ENCODE data around the gene ACSL5. TPM values are rescaled to one million over a fixed set of nuclear protein-coding genes. Genes with fewer than 3 reads are reported as not detected.

The ACSL5 gene
- total RNA-seq, 1 donor from 2014 or later, result 81.1 TPM

GRCh38 chr10:112360308-112361270 is 13.3 kb upstream of the ACSL5 start:
- DNase-seq (peak; percentile 82), ATAC-seq (peak; percentile 71 to 80)
- Histone ChIP-seq H3K9me3 (no peaks in the 10 kb centered on the region), H3K27ac (peak overlapping the region; percentile 88), H3K4me3 (no peak overlapping the region), H3K36me3 (no peaks in the 10 kb centered on the region), H3K4me1 (peaks cover 43% of the 10 kb centered on the region), H3K27me3 (ENCODE audit: low read depth) (no peaks in the 10 kb centered on the region)
- intact Hi-C loops (cut with DNase I), result no loop called here
- TF ChIP-seq CTCF (IDR thresholded peaks at IDR 0.05), result no peak

- TF ChIP-seq CTCF (IDR thresholded peaks at IDR 0.05), result no peak
- Histone ChIP-seq H3K4me3 (no peak overlapping the region), H3K27ac (peak overlapping the region; percentile 88), H3K9me3 (no peaks in the 10 kb centered on the region), H3K27me3 (ENCODE audit: low read depth) (no peaks in the 10 kb centered on the region), H3K36me3 (no peaks in the 10 kb centered on the region), H3K4me1 (peaks cover 43% of the 10 kb centered on the region)
- intact Hi-C loops (cut with DNase I), result no loop called here
- DNase-seq (peak; percentile 61), ATAC-seq (peak; percentile 77 to 82)
Observed at GRCh38 chr10:112361951-112362751, 11.8 kb upstream of the ACSL5 start.

- no peak for TF ChIP-seq CTCF (IDR thresholded peaks at IDR 0.05)
- DNase-seq (no peak), ATAC-seq (peak in 1 of 2 donors; percentile 30)
- H3K4me1 ChIP-seq, result peaks cover 43% of the 10 kb centered on the region
- no peaks in the 10 kb centered on the region for H3K9me3 ChIP-seq
- H3K36me3 ChIP-seq, result no peaks in the 10 kb centered on the region
- peak overlapping the region; percentile 88 for H3K27ac ChIP-seq
- intact Hi-C loops (cut with DNase I), result no loop called here
- no peaks in the 10 kb centered on the region for H3K27me3 ChIP-seq (ENCODE audit: low read depth)
- no peak overlapping the region for H3K4me3 ChIP-seq
Observed at GRCh38 chr10:112362833-112363232, 11.1 kb upstream of the ACSL5 start.

GRCh38 chr10:112363696-112364688 is 9.9 kb upstream of the ACSL5 start:
- no peak for TF ChIP-seq CTCF (IDR thresholded peaks at IDR 0.05)
- H3K4me1 ChIP-seq, result peaks cover 43% of the 10 kb centered on the region
- DNase-seq, result no peak
- no peaks in the 10 kb centered on the region for H3K27me3 ChIP-seq (ENCODE audit: low read depth)
- H3K4me3 ChIP-seq, result no peak overlapping the region
- H3K9me3 ChIP-seq, result no peaks in the 10 kb centered on the region
- no peaks in the 10 kb centered on the region for H3K36me3 ChIP-seq
- intact Hi-C loops (cut with DNase I), result no loop called here
- peak in 1 of 2 donors; percentile 47 for ATAC-seq
- H3K27ac ChIP-seq, result peak overlapping the region; percentile 88
